CD8-positive, alpha-beta memory T cell (primary cell): ENCODE results near the gene GNG7. TPM values are rescaled to one million over a fixed set of nuclear protein-coding genes. Genes with fewer than 3 reads are reported as not detected.
"Not testable (repeated sequence)": the region's sequence is repeated elsewhere in the genome, so short reads cannot be mapped to it uniquely, and the experiment has no call there.

Source experiments
- CTCF ChIA-PET: fragments of 350-600 bp; sonication (Branson Sonifier 250); formaldehyde crosslinking; loops from one replicate; lab custom pipeline; 2021; ENCODE audit warnings: antibody characterized with exemption; lab: Charles Lee
- POLR2A ChIA-PET: fragments of 350-600 bp; sonication (Branson Sonifier 250); formaldehyde crosslinking; loops from one replicate; lab custom pipeline; 2021; ENCODE audit warnings: antibody characterized with exemption; lab: Charles Lee
- DNase-seq, 5 donors: peaks; one replicate each; pipeline versions ENCODE4 v3.0.0 to v3.0.0-alpha.2; 2020 to 2022; ENCODE audit warnings: mixed read lengths in 1 of 5
- H3K27ac ChIP-seq: one replicate; pipeline ENCODE4 v1.7.0; 2013; ENCODE audit warnings: low read depth, mild to moderate bottlenecking, low read length, moderate library complexity
- H3K27me3 ChIP-seq: 2 replicates; pipeline ENCODE4 v1.7.0; 2013; ENCODE audit warnings: low read length, mild to moderate bottlenecking; ENCODE audit not compliant: insufficient read depth, poor library complexity, severe bottlenecking
- H3K36me3 ChIP-seq: 2 replicates; pipeline ENCODE4 v1.7.0; 2013; ENCODE audit warnings: mild to moderate bottlenecking, low read length, moderate library complexity; ENCODE audit not compliant: insufficient read depth
- H3K4me1 ChIP-seq: 2 replicates; pipeline ENCODE4 v1.7.0; 2013; ENCODE audit warnings: mild to moderate bottlenecking, low read length, moderate library complexity; ENCODE audit not compliant: insufficient read depth
- H3K4me3 ChIP-seq: 2 replicates; pipeline ENCODE4 v1.7.0; 2013; ENCODE audit warnings: mild to moderate bottlenecking, low read length
- H3K9me3 ChIP-seq: 2 replicates; pipeline ENCODE4 v1.7.0; 2013; ENCODE audit warnings: mild to moderate bottlenecking, low read length
- H3K27ac Mint-ChIP-seq, 8 donors: one replicate each; pipeline ENCODE4 v1.8.0; 2020 to 2021; ENCODE audit warnings: mixed read lengths in 8 of 8, mild to moderate bottlenecking in 6 of 8, inconsistent platforms in 3 of 8, moderate library complexity in 3 of 8
- H3K27me3 Mint-ChIP-seq, 2 donors: one replicate each; pipeline ENCODE4 v1.8.0; 2020 to 2021; ENCODE audit warnings: mixed read lengths in 2 of 2, mild to moderate bottlenecking in 1 of 2, moderate library complexity in 1 of 2
- H3K36me3 Mint-ChIP-seq, 3 donors: one replicate each; pipeline ENCODE4 v1.8.0; 2020 to 2021; ENCODE audit warnings: mixed read lengths in 3 of 3, inconsistent platforms in 1 of 3, mild to moderate bottlenecking in 1 of 3
- H3K4me1 Mint-ChIP-seq, 3 donors: one replicate each; pipeline ENCODE4 v1.8.0; 2020 to 2021; ENCODE audit warnings: mixed read lengths in 3 of 3, inconsistent platforms in 1 of 3, mild to moderate bottlenecking in 1 of 3
- H3K4me3 Mint-ChIP-seq, 7 donors: one replicate each; pipeline ENCODE4 v1.8.0; 2020 to 2021; ENCODE audit warnings: mixed read lengths in 7 of 7, mild to moderate bottlenecking in 6 of 7, moderate library complexity in 4 of 7, inconsistent platforms in 2 of 7
- H3K9me3 Mint-ChIP-seq, 5 donors: one replicate each; pipeline ENCODE4 v1.8.0; 2020 to 2022; ENCODE audit warnings: mixed read lengths in 5 of 5, mild to moderate bottlenecking in 3 of 5, moderate library complexity in 2 of 5, inconsistent platforms in 1 of 5
- polyA plus RNA-seq: library from polyadenylated mRNA; unstranded; fragments of 300-500 nt; fragmentation: Illumina TruSeq; gene quantifications from one replicate; pipeline ENCODE4 v1.2.3, GENCODE V29; 2021
- total RNA-seq, 2 experiments: library from RNA; stranded (reverse); gene quantifications; one replicate each; pipeline ENCODE4 v1.2.3, GENCODE V29; 2021

Gene GNG7
- total and polyA plus RNA-seq, 3 experiments from 2014 or later = 0.40 to 1.2 (median 0.53) TPM

DNA sequence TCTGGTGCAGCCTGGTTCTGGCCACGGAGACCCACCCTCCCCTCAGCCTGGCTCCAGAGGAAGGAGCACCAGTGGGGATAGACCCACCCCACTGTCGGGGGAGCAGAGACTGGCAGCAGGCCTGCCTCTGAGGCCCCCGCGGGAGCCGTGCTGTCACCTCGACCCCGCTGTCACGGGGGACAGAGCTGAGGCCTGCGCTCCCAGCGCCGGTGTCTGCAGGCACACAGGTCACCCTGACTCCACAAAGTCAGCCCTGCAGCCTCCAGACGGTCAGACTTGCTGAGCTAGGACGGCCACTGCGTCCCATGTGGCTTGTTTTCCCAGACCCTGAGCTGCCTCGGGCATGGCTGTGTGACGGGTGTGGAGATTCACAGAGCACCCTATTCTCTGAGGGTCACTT, 32.3 kb downstream of the GNG7 start:
- no peak overlapping the region for H3K4me3 ChIP-seq
- Mint-ChIP-seq H3K27ac (no peak overlapping the region), H3K27me3 (peaks cover 3 to 5% of the 10 kb centered on the region in 2 donors)

DNA sequence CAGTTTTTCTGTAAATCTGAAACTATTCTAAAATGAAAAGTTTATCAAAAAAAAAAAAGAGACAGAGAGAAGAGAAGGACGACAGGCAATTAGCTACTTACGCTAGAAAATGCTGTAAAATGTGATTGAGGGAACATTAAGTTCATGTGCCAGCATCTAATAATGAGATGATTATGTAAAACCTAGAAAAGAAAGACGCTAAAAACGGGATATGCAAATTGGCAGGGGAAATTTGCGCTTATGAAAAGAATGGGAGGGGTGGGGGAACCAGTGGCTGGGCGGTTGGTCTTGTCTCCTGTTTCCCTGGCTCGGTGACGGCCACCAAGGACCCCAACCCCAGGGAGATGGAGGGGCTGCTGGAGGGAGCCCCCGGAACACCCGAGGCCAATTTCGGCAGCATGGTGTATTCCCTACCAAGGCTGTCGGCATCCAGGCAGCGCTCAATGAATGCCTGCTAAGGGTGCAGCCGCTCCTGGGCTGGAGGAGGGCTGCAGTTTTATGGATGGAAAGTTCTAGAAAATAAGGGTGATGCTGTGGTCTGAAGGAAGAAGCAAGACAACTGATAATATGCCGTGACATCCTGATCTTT, 34.2 kb downstream of the GNG7 start:
- H3K4me1 ChIP-seq = no peaks in the 10 kb centered on the region
- no peak overlapping the region for H3K27ac ChIP-seq
- POLR2A ChIA-PET = no interaction called here
- H3K36me3 ChIP-seq = no peaks in the 10 kb centered on the region
- H3K4me3 ChIP-seq = no peak overlapping the region
- peaks cover 3 to 5% of the 10 kb centered on the region in 2 donors for H3K27me3 Mint-ChIP-seq
- peak overlapping the region in 1 of 7 donors; percentile 36 for H3K4me3 Mint-ChIP-seq
- CTCF ChIA-PET = no interaction called here
- no peaks in the 10 kb centered on the region for H3K27me3 ChIP-seq
- no peak for DNase-seq
- H3K9me3 Mint-ChIP-seq = no peaks in the 10 kb centered on the region
- no peaks in the 10 kb centered on the region for H3K36me3 Mint-ChIP-seq
- H3K4me1 Mint-ChIP-seq = no peaks in the 10 kb centered on the region
- no peaks in the 10 kb centered on the region for H3K9me3 ChIP-seq
- H3K27ac Mint-ChIP-seq = peak overlapping the region in 1 of 8 donors; percentile 66

More for the DNA sequence above, 32.3 kb downstream of the GNG7 start:
- Mint-ChIP-seq H3K9me3 (no peaks in the 10 kb centered on the region), H3K4me1 (no peaks in the 10 kb centered on the region), H3K4me3 (no peak overlapping the region), H3K36me3 (no peaks in the 10 kb centered on the region)
- Histone ChIP-seq H3K27me3 (no peaks in the 10 kb centered on the region), H3K4me1 (no peaks in the 10 kb centered on the region), H3K36me3 (no peaks in the 10 kb centered on the region), H3K27ac (no peak overlapping the region), H3K9me3 (no peaks in the 10 kb centered on the region)
- no peak for DNase-seq
- ChIA-PET POLR2A (no interaction called here), CTCF (no interaction called here)

DNA sequence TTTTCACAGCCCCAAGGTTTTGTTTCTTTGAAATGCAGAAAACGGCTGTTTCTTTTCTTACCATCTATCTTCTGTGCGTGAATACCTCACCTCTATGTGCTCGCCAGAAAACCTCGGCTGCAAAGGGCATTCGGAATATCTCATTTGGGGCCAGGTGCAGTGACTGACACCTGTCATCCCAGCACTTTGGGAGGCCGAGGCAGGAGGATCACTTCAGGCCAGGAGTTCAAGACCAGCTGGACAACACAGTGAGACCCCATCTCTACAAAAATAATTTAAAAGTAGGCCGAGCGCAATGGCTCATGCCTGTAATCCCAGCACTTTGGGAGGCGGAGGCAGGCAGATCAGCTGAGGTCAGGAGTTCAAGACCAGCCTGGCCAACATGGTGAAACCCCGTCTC, 35.1 kb downstream of the GNG7 start:
- H3K4me1 Mint-ChIP-seq, H3K27ac ChIP-seq, H3K9me3 Mint-ChIP-seq, H3K36me3 ChIP-seq, H3K27ac Mint-ChIP-seq, H3K27me3 Mint-ChIP-seq, DNase-seq, CTCF ChIA-PET, H3K27me3 ChIP-seq, H3K4me1 ChIP-seq, H3K4me3 ChIP-seq, POLR2A ChIA-PET, H3K4me3 Mint-ChIP-seq, H3K36me3 Mint-ChIP-seq, H3K9me3 ChIP-seq: not testable (repeated sequence)

DNA sequence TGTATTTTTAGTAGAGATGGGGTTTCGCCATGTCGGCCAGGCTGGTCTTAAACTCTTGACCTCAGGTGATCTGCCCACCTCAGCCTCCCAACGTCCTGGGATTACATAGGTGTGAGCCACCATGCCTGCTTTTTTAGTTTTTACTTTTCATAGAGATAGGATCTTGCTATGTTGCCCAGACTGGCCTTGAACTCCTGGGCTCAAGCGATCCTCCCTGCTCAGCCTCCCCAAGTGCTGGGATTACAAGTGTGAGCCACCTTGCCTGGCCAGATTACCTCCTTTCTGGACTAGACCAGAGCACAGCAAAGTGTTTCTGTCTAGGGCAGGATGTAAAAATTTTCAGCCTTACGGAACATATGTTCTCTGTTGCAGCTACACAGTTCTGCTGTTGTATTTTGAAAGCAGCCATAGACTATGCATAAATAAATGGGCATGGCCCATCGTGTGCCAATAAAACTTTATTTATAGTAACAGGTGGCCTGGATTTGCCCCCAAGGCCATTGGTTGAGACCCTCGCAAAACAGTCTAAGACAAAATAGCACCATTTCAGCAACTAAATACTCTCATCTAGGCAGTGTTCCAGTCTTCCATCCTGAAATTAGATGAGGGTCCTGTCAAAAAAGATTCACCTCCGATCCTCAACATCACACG, 36.0 kb downstream of the GNG7 start:
- H3K4me3 ChIP-seq = no peak overlapping the region
- peaks cover 5 to 6% of the 10 kb centered on the region in 2 donors for H3K27me3 Mint-ChIP-seq
- H3K9me3 ChIP-seq = no peaks in the 10 kb centered on the region
- H3K27ac Mint-ChIP-seq = no peak overlapping the region
- DNase-seq = no peak
- no peaks in the 10 kb centered on the region for H3K36me3 Mint-ChIP-seq
- no peaks in the 10 kb centered on the region for H3K9me3 Mint-ChIP-seq
- ChIA-PET POLR2A (no interaction called here), CTCF (no interaction called here)
- no peak overlapping the region for H3K4me3 Mint-ChIP-seq
- H3K4me1 ChIP-seq = no peaks in the 10 kb centered on the region
- no peak overlapping the region for H3K27ac ChIP-seq
- H3K36me3 ChIP-seq = no peaks in the 10 kb centered on the region
- H3K4me1 Mint-ChIP-seq = no peaks in the 10 kb centered on the region
- H3K27me3 ChIP-seq = no peaks in the 10 kb centered on the region

GRCh38 chr19:2665103-2665502, 37.4 kb downstream of the GNG7 start:
- CTCF ChIA-PET = no interaction called here

DNA sequence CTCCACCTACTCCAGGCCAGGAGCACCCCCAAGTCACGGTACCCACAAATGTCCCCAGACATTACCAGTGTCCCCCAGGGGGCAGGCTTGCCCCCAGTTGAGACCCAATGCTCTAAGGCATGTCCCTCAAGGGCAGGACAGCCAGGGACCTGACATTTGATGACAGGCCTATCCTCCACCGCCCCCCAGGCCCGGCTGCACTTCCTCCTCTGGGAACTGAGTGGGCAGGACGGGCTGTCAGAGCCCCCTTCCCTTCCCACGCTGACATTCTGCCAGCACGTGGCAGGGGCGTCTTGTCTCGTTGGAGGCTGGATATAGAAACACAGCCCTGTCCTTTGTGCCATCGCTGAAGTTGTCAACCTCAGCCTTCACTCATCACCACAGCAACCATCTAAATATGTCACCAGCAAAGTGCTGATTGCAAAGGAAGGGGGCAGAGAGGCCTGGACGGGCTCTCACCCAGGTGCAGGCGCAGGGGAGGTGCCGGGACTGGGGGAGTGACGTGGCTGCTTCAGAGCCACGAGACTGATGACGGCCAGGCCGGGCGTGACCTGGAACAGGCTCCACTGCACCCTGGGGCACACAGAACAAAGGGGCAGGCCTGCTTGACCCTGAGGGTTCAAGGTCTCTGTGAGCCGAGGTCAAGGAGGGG, 38.4 kb downstream of the GNG7 start:
- Histone ChIP-seq H3K9me3 (no peaks in the 10 kb centered on the region), H3K36me3 (no peaks in the 10 kb centered on the region), H3K4me3 (no peak overlapping the region), H3K27me3 (no peaks in the 10 kb centered on the region), H3K4me1 (no peaks in the 10 kb centered on the region), H3K27ac (no peak overlapping the region)
- DNase-seq = no peak
- no peaks in the 10 kb centered on the region for H3K9me3 Mint-ChIP-seq
- ChIA-PET POLR2A (no interaction called here), CTCF (no interaction called here)
- H3K36me3 Mint-ChIP-seq = no peaks in the 10 kb centered on the region
- peaks cover 5 to 6% of the 10 kb centered on the region in 2 donors for H3K27me3 Mint-ChIP-seq
- H3K4me3 Mint-ChIP-seq = no peak overlapping the region
- no peaks in the 10 kb centered on the region for H3K4me1 Mint-ChIP-seq
- H3K27ac Mint-ChIP-seq = no peak overlapping the region

More at GRCh38 chr19:2665103-2665502, 37.4 kb downstream of the GNG7 start:
- Mint-ChIP-seq H3K27me3 (peaks cover 5 to 6% of the 10 kb centered on the region in 2 donors), H3K36me3 (no peaks in the 10 kb centered on the region), H3K4me1 (no peaks in the 10 kb centered on the region), H3K27ac (no peak overlapping the region), H3K4me3 (no peak overlapping the region), H3K9me3 (no peaks in the 10 kb centered on the region)
- H3K27ac ChIP-seq = no peak overlapping the region
- no peaks in the 10 kb centered on the region for H3K27me3 ChIP-seq
- H3K36me3 ChIP-seq = no peaks in the 10 kb centered on the region
- POLR2A ChIA-PET = no interaction called here
- no peaks in the 10 kb centered on the region for H3K9me3 ChIP-seq
- no peak for DNase-seq
- no peaks in the 10 kb centered on the region for H3K4me1 ChIP-seq
- H3K4me3 ChIP-seq = no peak overlapping the region

DNA sequence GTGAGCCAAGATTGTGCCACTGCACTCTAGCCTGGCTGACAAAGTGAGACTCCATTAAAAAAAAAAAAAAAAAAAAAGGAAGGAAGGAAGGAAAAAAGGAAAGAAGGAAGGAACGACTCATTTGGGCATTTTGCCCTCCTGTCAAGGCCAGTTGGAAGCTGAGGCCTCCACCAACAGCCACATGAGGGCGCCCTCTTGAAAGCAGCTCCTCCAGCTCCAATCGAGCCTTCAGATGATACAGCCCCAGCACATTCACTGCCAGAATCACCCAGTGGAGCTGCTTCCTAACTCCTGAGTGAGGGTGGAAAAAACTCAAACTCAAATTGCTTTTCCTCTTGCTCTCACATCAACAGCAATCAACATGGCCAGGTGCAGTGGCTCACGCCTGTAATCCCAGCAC, 40.9 kb downstream of the GNG7 start:
- POLR2A ChIA-PET = no interaction called here
- Histone ChIP-seq H3K27me3 (no peaks in the 10 kb centered on the region), H3K36me3 (no peaks in the 10 kb centered on the region), H3K4me1 (no peaks in the 10 kb centered on the region), H3K9me3 (no peaks in the 10 kb centered on the region), H3K4me3 (no peak overlapping the region), H3K27ac (no peak overlapping the region)
- Mint-ChIP-seq H3K9me3 (no peaks in the 10 kb centered on the region), H3K27me3 (peaks cover 0 to 5% of the 10 kb centered on the region in 2 donors), H3K4me1 (no peaks in the 10 kb centered on the region), H3K36me3 (no peaks in the 10 kb centered on the region), H3K4me3 (no peak overlapping the region), H3K27ac (no peak overlapping the region)
- no peak for DNase-seq
- CTCF ChIA-PET = no interaction called here

DNA sequence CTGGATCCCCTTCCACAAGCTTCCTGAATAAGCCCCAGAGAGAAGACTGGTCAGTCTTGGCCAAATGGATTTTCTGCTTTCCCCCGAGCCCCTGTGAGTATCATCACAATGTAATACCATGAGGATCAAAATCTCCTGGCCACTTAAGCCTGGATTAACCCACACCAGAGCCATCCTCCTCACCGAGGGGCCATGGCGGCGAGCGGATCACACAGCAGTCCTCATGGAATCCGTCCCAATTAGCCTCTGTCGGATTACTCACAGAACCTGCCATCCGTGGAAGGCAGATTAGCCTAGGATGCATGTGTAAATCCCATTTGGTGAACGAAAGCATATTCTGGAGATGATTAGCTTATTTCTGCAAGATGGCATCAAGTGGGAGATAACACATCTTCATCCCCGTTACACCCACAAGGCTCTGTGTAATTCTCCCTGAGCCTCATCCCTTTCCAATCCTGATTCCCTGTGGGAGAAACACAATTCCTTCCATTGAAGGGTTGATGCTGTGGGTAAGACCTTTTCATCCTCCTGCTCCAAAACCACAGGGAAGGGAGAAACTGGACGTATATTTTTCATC, 42.5 kb downstream of the GNG7 start:
- no peaks in the 10 kb centered on the region for H3K4me1 ChIP-seq
- no peaks in the 10 kb centered on the region for H3K27me3 ChIP-seq
- no peaks in the 10 kb centered on the region for H3K9me3 Mint-ChIP-seq
- ChIA-PET CTCF (interaction anchor here (2.6 kb wide), 1 partner anchor 11 kb away, joined by 9 read pairs; no protein-coding TSS in a partner anchor), POLR2A (no interaction called here)
- no peak overlapping the region for H3K27ac ChIP-seq
- DNase-seq = no peak
- no peaks in the 10 kb centered on the region for H3K4me1 Mint-ChIP-seq
- H3K27ac Mint-ChIP-seq = no peak overlapping the region
- H3K9me3 ChIP-seq = no peaks in the 10 kb centered on the region
- H3K27me3 Mint-ChIP-seq = peaks cover 0 to 5% of the 10 kb centered on the region in 2 donors
- H3K36me3 Mint-ChIP-seq = no peaks in the 10 kb centered on the region
- H3K4me3 Mint-ChIP-seq = no peak overlapping the region
- no peak overlapping the region for H3K4me3 ChIP-seq
- no peaks in the 10 kb centered on the region for H3K36me3 ChIP-seq
